K562 (cell line): ENCODE results near the gene AP1AR. TPM values are rescaled to one million over a fixed set of nuclear protein-coding genes. Genes with fewer than 3 reads are reported as not detected.

Source experiments
- ATAC-seq: fragments of 200-7000 bp; cut with Tn5 transposase; 3 replicates; pipeline ENCODE4 v1.9.1; 2020; ENCODE audit warnings: moderate library complexity
- BruUV-seq: library from RNA; stranded (reverse); fragments of 400-500 nt; replicated peaks from 2 replicates; lab custom pipeline; 2021; lab: Mats Ljungman, UMichigan
- CTCF ChIA-PET: fragments of 300-600 bp; formaldehyde crosslinking; extraction: SDS; loops from one replicate; lab custom pipeline; 2021; ENCODE audit warnings: low intra/inter-chr PET ratio; lab: Yijun Ruan, JAX
- POLR2A ChIA-PET: fragments of 300-600, 350-650 bp; sonication (Branson Sonifier 250); formaldehyde crosslinking; extraction: SDS; loops from one replicate; lab custom pipeline; 2021; ENCODE audit warnings: antibody characterized with exemption, inconsistent platforms; lab: Yijun Ruan, JAX
- DNase-seq, 4 experiments: peaks; one replicate each; pipeline versions ENCODE4 v3.0.0 to v3.0.0-alpha.2; 2011 to 2018; ENCODE audit warnings: low spot score in 3 of 4, mixed read lengths in 3 of 4; ENCODE audit errors: extremely low read depth in 1 of 4
- FAIRE-seq: peaks from 2 replicates; lab custom pipeline; 2011; peaks lifted over from hg19 to GRCh38; lab: Jason Lieb, UNC
- H2AFZ ChIP-seq: 2 replicates; pipeline ENCODE4 v1.6.0; 2011; ENCODE audit warnings: low read depth, low read length, control low read depth, inconsistent platforms
- H3K27ac ChIP-seq: fragments of 200-600 bp; 3 replicates; pipeline ENCODE4 v1.8.0; 2011; ENCODE audit warnings: low read depth, mild to moderate bottlenecking, control low read depth, inconsistent platforms, low read length, moderate library complexity, mixed read lengths; ENCODE audit errors: extremely low read depth
- H3K27me3 ChIP-seq, 2 experiments: fragments of 300-600 bp in 1 of 2; 2 replicates in 1 of 2; 3 replicates in 1 of 2; pipeline versions ENCODE4 v1.6.0 to v1.8.0; 2011; ENCODE audit warnings: inconsistent platforms in 2 of 2, low read length in 2 of 2, mild to moderate bottlenecking in 1 of 2, mixed read lengths in 1 of 2, moderate library complexity in 1 of 2; ENCODE audit not compliant: control insufficient read depth in 2 of 2, insufficient read depth in 2 of 2
- H3K36me3 ChIP-seq: fragments of 300-600 bp; 3 replicates; pipeline ENCODE4 v1.8.0; 2011; ENCODE audit warnings: mild to moderate bottlenecking, low read length, inconsistent platforms; ENCODE audit not compliant: control insufficient read depth, insufficient read depth
- H3K4me1 ChIP-seq, 2 experiments: fragments of 200-600 bp in 1 of 2; replicated peaks in 1 of 2; 2 replicates in 1 of 2; 3 replicates in 1 of 2; pipeline versions ENCODE4 v1.5.1 to v1.8.0; 2011; ENCODE audit warnings: inconsistent platforms in 2 of 2, low read length in 2 of 2, mild to moderate bottlenecking in 1 of 2, mixed read lengths in 1 of 2, moderate library complexity in 1 of 2; ENCODE audit not compliant: control insufficient read depth in 2 of 2, insufficient read depth in 2 of 2
- H3K4me2 ChIP-seq: 2 replicates; pipeline ENCODE4 v1.6.1; 2011; ENCODE audit warnings: low read length, control low read depth, inconsistent platforms, mixed read lengths; ENCODE audit not compliant: insufficient read depth
- H3K4me3 ChIP-seq: fragments of 200-600 bp; sonication (generic), shearing (Covaris generic); 2 replicates; pipeline ENCODE4 v1.5.1; 2016; ENCODE audit warnings: control low read depth, inconsistent platforms
- H3K79me2 ChIP-seq: fragments of 200-600 bp; 3 replicates; pipeline ENCODE4 v1.8.0; 2011; ENCODE audit warnings: low read length, inconsistent platforms; ENCODE audit not compliant: control insufficient read depth, insufficient read depth
- H3K9ac ChIP-seq, 2 experiments: 2 replicates each; pipeline versions ENCODE4 v1.6.0 to v1.6.1; 2011; ENCODE audit warnings: low read depth in 2 of 2, low read length in 2 of 2, control low read depth in 1 of 2, inconsistent platforms in 1 of 2, mild to moderate bottlenecking in 1 of 2, mixed read lengths in 1 of 2; ENCODE audit not compliant: insufficient read depth in 1 of 2
- H3K9me1 ChIP-seq: one replicate; pipeline ENCODE4 v1.6.0; 2011; ENCODE audit warnings: inconsistent platforms, mild to moderate bottlenecking, low read length, moderate library complexity; ENCODE audit not compliant: control insufficient read depth, insufficient read depth
- H3K9me3 ChIP-seq: replicated peaks from 2 replicates; pipeline ENCODE4 v1.5.1; 2011; ENCODE audit warnings: low read depth, low read length, inconsistent platforms; ENCODE audit not compliant: control insufficient read depth, insufficient read depth
- H4K20me1 ChIP-seq: replicated peaks from 2 replicates; pipeline ENCODE4 v1.6.1; 2011; ENCODE audit warnings: low read length, inconsistent platforms, mixed read lengths; ENCODE audit not compliant: control insufficient read depth, insufficient read depth
- RBM39 ChIP-seq: fragments of 200-400 bp; formaldehyde crosslinking; optimal IDR thresholded peaks from 2 replicates; pipeline ENCODE3; 2018; ENCODE audit warnings: low read depth, low read length
- ZNF217 ChIP-seq: sonication (generic); formaldehyde crosslinking; IDR thresholded peaks from 2 replicates; pipeline ENCODE4 v1.8.0; 2022; ENCODE audit warnings: mild to moderate bottlenecking, missing genetic modification reagents
- ZNF384 ChIP-seq: IDR thresholded peaks from 2 replicates; pipeline ENCODE4 v1.6.1; 2012; ENCODE audit warnings: low read depth, low read length, improper control_type of control experiment
- WGBS: fragments of 100-300 bp; shearing (Covaris generic); methylation state at CpG from one replicate; pipeline ENCODE4 v1.1.6; 2016; ENCODE audit warnings: low coverage, mixed read lengths; ENCODE audit not compliant: insufficient coverage; ENCODE audit errors: missing lambda C conversion rate; 5-methylcytosine and 5-hydroxymethylcytosine counted together
- in situ Hi-C: fragments of 300-500 bp; cut with MboI; formaldehyde crosslinking; loops from 4 replicates; pipeline ENCODE4 v1.15.0; 2018; ENCODE audit warnings: inconsistent platforms, mixed read lengths
- intact Hi-C: fragments of 100-400 bp; cut with micrococcal nuclease; formaldehyde crosslinking; loops from 2 replicates; pipeline ENCODE4 v1.14.2; 2022
- polyA plus RNA-seq, 8 experiments: library from polyadenylated mRNA; depleted of rRNA in 4 of 8; stranded (reverse) in 5 of 8; unstranded in 3 of 8; fragments of >200 nt; fragmentation: Nextera tagmentation in 2 of 8; fragmentation: Illumina TruSeq in 1 of 8; extraction: Ambion mirVana in 2 of 8; extraction: Trizol in 1 of 8; gene quantifications; 2 replicates each; pipeline versions ENCODE4 v1.2.1 to v1.2.3, GENCODE V29; 2011 to 2014; ENCODE audit warnings: inconsistent platforms in 1 of 8, missing spikeins in 1 of 8
- total RNA-seq, 7 experiments: library from RNA; depleted of rRNA in 6 of 7; stranded (reverse); fragments of >200 nt in 6 of 7; fragmentation: Illumina TruSeq in 2 of 7; extraction: Trizol in 2 of 7; gene quantifications; 2 replicates each; pipeline versions ENCODE4 v1.2.1 to v1.2.3, GENCODE V29; 2011 to 2021; ENCODE audit warnings: low replicate concordance in 1 of 7
- TF ChIP-seq, protein P1 (sequence below): fragments of 450-650 bp; formaldehyde crosslinking; IDR thresholded peaks from 2 replicates; pipeline ENCODE4 v1.4.0; 2020; ENCODE audit warnings: mild to moderate bottlenecking, mixed read lengths
- TF ChIP-seq, protein P2 (sequence below), 2 experiments: fragments of 450-650 bp in 1 of 2; IDR thresholded peaks; 2 replicates each; pipeline ENCODE4 v1.6.1; 2011 to 2017; ENCODE audit warnings: low read depth in 2 of 2, antibody characterized with exemption in 1 of 2, borderline replicate concordance in 1 of 2, low read length in 1 of 2, mild to moderate bottlenecking in 1 of 2, mixed read lengths in 1 of 2; ENCODE audit not compliant: control insufficient read depth in 1 of 2
- TF ChIP-seq, protein P3 (sequence below): fragments of 450-650 bp; IDR thresholded peaks from 2 replicates; pipeline ENCODE4 v1.6.1; 2016; ENCODE audit warnings: mild to moderate bottlenecking

AP1AR gene
- total and polyA plus RNA-seq, 9 of the 15 experiments (the other 6 are each of a cell fraction or from before 2014, with no cell fraction given), result 2.6 to 20.7 (median 12.2) TPM

GRCh38 chr4:112201915-112202505, 29.6 kb upstream of the AP1AR start (continued):
- TF ChIP-seq, protein P1, sequence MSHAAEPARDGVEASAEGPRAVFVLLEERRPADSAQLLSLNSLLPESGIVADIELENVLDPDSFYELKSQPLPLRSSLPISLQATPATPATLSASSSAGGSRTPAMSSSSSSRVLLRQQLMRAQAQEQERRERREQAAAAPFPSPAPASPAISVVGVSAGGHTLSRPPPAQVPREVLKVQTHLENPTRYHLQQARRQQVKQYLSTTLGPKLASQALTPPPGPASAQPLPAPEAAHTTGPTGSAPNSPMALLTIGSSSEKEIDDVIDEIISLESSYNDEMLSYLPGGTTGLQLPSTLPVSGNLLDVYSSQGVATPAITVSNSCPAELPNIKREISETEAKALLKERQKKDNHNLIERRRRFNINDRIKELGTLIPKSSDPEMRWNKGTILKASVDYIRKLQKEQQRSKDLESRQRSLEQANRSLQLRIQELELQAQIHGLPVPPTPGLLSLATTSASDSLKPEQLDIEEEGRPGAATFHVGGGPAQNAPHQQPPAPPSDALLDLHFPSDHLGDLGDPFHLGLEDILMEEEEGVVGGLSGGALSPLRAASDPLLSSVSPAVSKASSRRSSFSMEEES, result no peak

DNA sequence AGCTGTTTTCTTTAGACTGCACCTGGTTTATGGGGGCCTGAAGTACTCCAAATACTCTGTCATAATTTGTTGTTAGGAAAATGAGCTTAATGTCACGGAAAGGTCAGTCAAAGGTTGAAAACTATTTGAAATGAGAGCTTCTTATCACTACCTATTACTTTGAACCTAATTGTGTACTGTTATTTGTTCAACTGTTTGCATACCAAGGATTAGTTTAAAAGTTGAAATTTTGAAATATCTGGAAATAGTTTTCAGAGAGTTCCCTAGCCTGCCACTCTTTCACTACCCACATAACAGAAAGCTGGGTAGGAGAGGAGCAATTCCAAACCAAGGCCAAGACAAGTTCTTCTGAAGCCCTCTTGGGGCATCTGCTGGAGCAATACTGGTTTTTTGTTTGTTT, 28.0 kb upstream of the AP1AR start:
- no peaks in the 10 kb centered on the region for H3K79me2 ChIP-seq
- no peak for FAIRE-seq
- no peak overlapping the region for H3K27ac ChIP-seq
- BruUV-seq, result no TSS peak
- no peak overlapping the region for H2AFZ ChIP-seq
- CTCF ChIA-PET, result no interaction called here
- TF ChIP-seq, protein P2, sequence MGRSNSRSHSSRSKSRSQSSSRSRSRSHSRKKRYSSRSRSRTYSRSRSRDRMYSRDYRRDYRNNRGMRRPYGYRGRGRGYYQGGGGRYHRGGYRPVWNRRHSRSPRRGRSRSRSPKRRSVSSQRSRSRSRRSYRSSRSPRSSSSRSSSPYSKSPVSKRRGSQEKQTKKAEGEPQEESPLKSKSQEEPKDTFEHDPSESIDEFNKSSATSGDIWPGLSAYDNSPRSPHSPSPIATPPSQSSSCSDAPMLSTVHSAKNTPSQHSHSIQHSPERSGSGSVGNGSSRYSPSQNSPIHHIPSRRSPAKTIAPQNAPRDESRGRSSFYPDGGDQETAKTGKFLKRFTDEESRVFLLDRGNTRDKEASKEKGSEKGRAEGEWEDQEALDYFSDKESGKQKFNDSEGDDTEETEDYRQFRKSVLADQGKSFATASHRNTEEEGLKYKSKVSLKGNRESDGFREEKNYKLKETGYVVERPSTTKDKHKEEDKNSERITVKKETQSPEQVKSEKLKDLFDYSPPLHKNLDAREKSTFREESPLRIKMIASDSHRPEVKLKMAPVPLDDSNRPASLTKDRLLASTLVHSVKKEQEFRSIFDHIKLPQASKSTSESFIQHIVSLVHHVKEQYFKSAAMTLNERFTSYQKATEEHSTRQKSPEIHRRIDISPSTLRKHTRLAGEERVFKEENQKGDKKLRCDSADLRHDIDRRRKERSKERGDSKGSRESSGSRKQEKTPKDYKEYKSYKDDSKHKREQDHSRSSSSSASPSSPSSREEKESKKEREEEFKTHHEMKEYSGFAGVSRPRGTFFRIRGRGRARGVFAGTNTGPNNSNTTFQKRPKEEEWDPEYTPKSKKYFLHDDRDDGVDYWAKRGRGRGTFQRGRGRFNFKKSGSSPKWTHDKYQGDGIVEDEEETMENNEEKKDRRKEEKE (IDR thresholded peaks at IDR 0.05; ENCODE audit: borderline replicate concordance in 1 of 2, control insufficient read depth in 1 of 2, low read depth in 2 of 2, low read length in 1 of 2), result no peak
- TF ChIP-seq RBM39 (no peak), ZNF217 (CRISPR knock-in tag) (no peak), ZNF384 (no peak)
- TF ChIP-seq, protein P3, sequence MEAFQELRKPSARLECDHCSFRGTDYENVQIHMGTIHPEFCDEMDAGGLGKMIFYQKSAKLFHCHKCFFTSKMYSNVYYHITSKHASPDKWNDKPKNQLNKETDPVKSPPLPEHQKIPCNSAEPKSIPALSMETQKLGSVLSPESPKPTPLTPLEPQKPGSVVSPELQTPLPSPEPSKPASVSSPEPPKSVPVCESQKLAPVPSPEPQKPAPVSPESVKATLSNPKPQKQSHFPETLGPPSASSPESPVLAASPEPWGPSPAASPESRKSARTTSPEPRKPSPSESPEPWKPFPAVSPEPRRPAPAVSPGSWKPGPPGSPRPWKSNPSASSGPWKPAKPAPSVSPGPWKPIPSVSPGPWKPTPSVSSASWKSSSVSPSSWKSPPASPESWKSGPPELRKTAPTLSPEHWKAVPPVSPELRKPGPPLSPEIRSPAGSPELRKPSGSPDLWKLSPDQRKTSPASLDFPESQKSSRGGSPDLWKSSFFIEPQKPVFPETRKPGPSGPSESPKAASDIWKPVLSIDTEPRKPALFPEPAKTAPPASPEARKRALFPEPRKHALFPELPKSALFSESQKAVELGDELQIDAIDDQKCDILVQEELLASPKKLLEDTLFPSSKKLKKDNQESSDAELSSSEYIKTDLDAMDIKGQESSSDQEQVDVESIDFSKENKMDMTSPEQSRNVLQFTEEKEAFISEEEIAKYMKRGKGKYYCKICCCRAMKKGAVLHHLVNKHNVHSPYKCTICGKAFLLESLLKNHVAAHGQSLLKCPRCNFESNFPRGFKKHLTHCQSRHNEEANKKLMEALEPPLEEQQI, result no peak
- no peak for DNase-seq
- intact Hi-C loops (no loop called here), in situ Hi-C loops (no loop called here)
- 63% methylated on average over 1 of the region's 1 CpG for WGBS
- no peak overlapping the region for H3K4me3 ChIP-seq
- H3K4me2 ChIP-seq, result no peak overlapping the region
- no peaks in the 10 kb centered on the region for H3K36me3 ChIP-seq
- H3K9me3 ChIP-seq, result no peaks in the 10 kb centered on the region
- no peaks in the 10 kb centered on the region for H4K20me1 ChIP-seq
- peak; percentile 53; the same call in 2 of the 3 replicates for ATAC-seq
- H3K4me1 ChIP-seq, result no peaks in the 10 kb centered on the region
- no peaks in the 10 kb centered on the region for H3K9me1 ChIP-seq
- POLR2A ChIA-PET, result interaction anchor here (0.6 to 1.0 kb wide), 2 partner anchors 14 to 93 kb away, joined by 3 read pairs; partner anchors contain the start of gene ALPK1
- no peak overlapping the region for H3K9ac ChIP-seq
- no peaks in the 10 kb centered on the region for H3K27me3 ChIP-seq
